Measurements from ENCODE around the gene ECI1. TPM values are rescaled to one million over a fixed set of nuclear protein-coding genes. Genes with fewer than 3 reads are reported as not detected.
A peak's percentile ranks its signal among the peaks of the same experiment; 100 is the strongest.
"Not testable (repeated sequence)": the region's sequence is repeated elsewhere in the genome, so short reads cannot be mapped to it uniquely, and the experiment has no call there.

The ECI1 gene
- total RNA-seq, 1 experiment from 2014 or later = 95.4 TPM

DNA sequence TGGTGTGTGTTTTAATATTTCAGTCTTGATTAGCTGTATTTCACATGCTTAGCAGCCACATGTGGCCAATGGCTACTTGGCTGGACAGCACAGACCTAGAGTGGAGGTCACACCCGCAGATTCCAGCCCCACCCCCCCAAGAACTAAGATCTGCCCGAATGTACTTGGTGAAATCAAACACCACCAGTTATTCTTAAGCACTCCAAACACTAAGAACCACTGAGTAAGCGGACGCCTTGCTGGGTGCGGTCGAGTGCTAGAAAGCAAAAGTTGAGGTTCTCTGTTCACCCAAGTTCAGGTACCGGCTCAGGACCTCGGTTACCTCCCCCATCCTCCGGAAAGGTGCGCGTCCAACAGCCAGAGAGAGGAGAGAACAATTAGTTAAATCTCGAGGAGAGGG is 15.5 kb upstream of the ECI1 start:
- Mint-ChIP-seq H3K27ac (peak overlapping the region; percentile 78 to 95 (median 89)), H3K36me3 (ENCODE audit: insufficient read depth in 1 of 3, low read depth in 3 of 3) (peaks cover 35 to 51% (median 46%) of the 10 kb centered on the region in 3 experiments; a peak in 6 of 7 replicates), H3K4me1 (peaks cover 26% of the 10 kb centered on the region in 2 experiments), H3K4me3 (peak overlapping the region; percentile 87 to 90)
- not testable (repeated sequence) for H2BK20ac ChIP-seq (ENCODE audit: low read depth, low read length, poor library complexity, severe bottlenecking); H2AK5ac ChIP-seq (ENCODE audit: insufficient read length, low read length); H4K5ac ChIP-seq (ENCODE audit: insufficient read length, low read depth, low read length); H4K8ac ChIP-seq (replicated peaks; ENCODE audit: insufficient read length, low read depth, low read length); H3K79me1 ChIP-seq (ENCODE audit: insufficient read depth, low read depth, low read length, poor library complexity, severe bottlenecking); H3K9me3 Mint-ChIP-seq; H2BK120ac ChIP-seq (ENCODE audit: low read depth, low read length, poor library complexity, severe bottlenecking); H2BK12ac ChIP-seq (ENCODE audit: insufficient read length, low read depth, low read length); H4K91ac ChIP-seq (ENCODE audit: insufficient read length, low read depth, low read length); H3T11ph ChIP-seq (ENCODE audit: low read length); H3K23me2 ChIP-seq (ENCODE audit: insufficient read length, low read depth, low read length, poor library complexity, severe bottlenecking); H2AFZ ChIP-seq (ENCODE audit: low read length); H3K56ac ChIP-seq (ENCODE audit: insufficient read length, low read depth, low read length); H3K4ac ChIP-seq (ENCODE audit: low read depth, low read length); H3K23ac ChIP-seq (ENCODE audit: insufficient read length, low read depth, low read length); H4K20me1 ChIP-seq (ENCODE audit: control insufficient read depth, insufficient read depth, insufficient read length); H3K4me1 ChIP-seq (ENCODE audit: insufficient read depth, low read length); H2BK5ac ChIP-seq (ENCODE audit: insufficient read length, low read length); H3K27ac ChIP-seq (ENCODE audit: insufficient read length, low read depth, low read length); H2BK15ac ChIP-seq (ENCODE audit: low read depth, low read length); H3K18ac ChIP-seq (ENCODE audit: insufficient read length, low read depth, low read length); H3K27me3 ChIP-seq (ENCODE audit: insufficient read depth, low read length); H3K9me3 ChIP-seq (ENCODE audit: control insufficient read depth, low read depth, low read length); H3K27me3 Mint-ChIP-seq (ENCODE audit: low read depth); DNase-seq
- Histone ChIP-seq H3K14ac (ENCODE audit: insufficient read depth, low read length) (peak overlapping the region; percentile 97; the same call in 1 of the 2 replicates), H3K9ac (ENCODE audit: extremely low read depth, insufficient read length, low read length) (peak overlapping the region; percentile 96), H3K4me2 (ENCODE audit: insufficient read depth, insufficient read length, low read length) (peak overlapping the region; percentile 47), H3K79me2 (ENCODE audit: insufficient read depth, low read length) (peaks cover 39% of the 10 kb centered on the region)
- no CpG with 5 or more reads among the region's 12 CpGs for WGBS (ENCODE audit: extremely low coverage, insufficient read length, low lambda C conversion rate)
